Neural cell (in vitro differentiated cells): ENCODE results near the gene ST14. TPM values are rescaled to one million over a fixed set of nuclear protein-coding genes. Genes with fewer than 3 reads are reported as not detected.

Source experiments
- H2AFZ ChIP-seq: fragments of 200-600, 300-800 bp; sonication (generic), shearing (Covaris generic); 2 replicates; pipeline ENCODE4 v1.6.0; 2014; ENCODE audit warnings: low read depth, mild to moderate bottlenecking, antibody characterized with exemption, low read length, moderate library complexity
- H3F3A ChIP-seq: fragments of 200-600 bp; shearing (Covaris generic); 2 replicates; pipeline ENCODE4 v1.6.1; 2016; ENCODE audit warnings: mild to moderate bottlenecking, moderate library complexity, mixed read lengths, antibody characterized with exemption, low read length; ENCODE audit not compliant: insufficient read depth, poor library complexity, severe bottlenecking
- H3K27ac ChIP-seq: fragments of 200-600, 300-800 bp; sonication (generic), shearing (Covaris generic); 2 replicates; pipeline ENCODE4 v1.5.1; 2014; ENCODE audit warnings: mild to moderate bottlenecking, low read length, moderate library complexity
- H3K27me3 ChIP-seq: fragments of 300-800, 200-600 bp; sonication (generic), shearing (Covaris generic); 2 replicates; pipeline ENCODE4 v1.6.0; 2014; ENCODE audit warnings: mild to moderate bottlenecking, low read depth, low read length, moderate library complexity; ENCODE audit not compliant: insufficient read depth
- H3K36me3 ChIP-seq: fragments of 300-800, 200-600 bp; sonication (generic), shearing (Covaris generic); 2 replicates; pipeline ENCODE4 v1.5.1; 2014; ENCODE audit warnings: mild to moderate bottlenecking, antibody characterized with exemption, low read length, moderate library complexity; ENCODE audit not compliant: insufficient read depth
- H3K4me2 ChIP-seq: fragments of 300-800, 200-600 bp; sonication (generic), shearing (Covaris generic); 2 replicates; pipeline ENCODE4 v1.6.0; 2014; ENCODE audit warnings: mild to moderate bottlenecking, low read length
- H3K4me3 ChIP-seq: fragments of 300-800, 200-600 bp; sonication (generic), shearing (Covaris generic); 2 replicates; pipeline ENCODE4 v1.5.1; 2014; ENCODE audit warnings: mild to moderate bottlenecking, low read length, moderate library complexity
- H3K79me2 ChIP-seq: fragments of 200-600 bp; shearing (Covaris generic); replicated peaks from 2 replicates; pipeline ENCODE4 v1.6.0; 2014; ENCODE audit warnings: mild to moderate bottlenecking, low read length, moderate library complexity; ENCODE audit not compliant: insufficient read depth
- H3K9ac ChIP-seq: fragments of 300-800, 200-600 bp; sonication (generic), shearing (Covaris generic); 2 replicates; pipeline ENCODE4 v1.6.1; 2016; ENCODE audit warnings: mild to moderate bottlenecking, low read length, mixed read lengths
- H3K9me2 ChIP-seq: fragments of 200-600 bp; shearing (Covaris generic); 2 replicates; pipeline ENCODE4 v1.6.1; 2016; ENCODE audit warnings: mild to moderate bottlenecking, low read length, mixed read lengths; ENCODE audit not compliant: insufficient read depth
- H3K9me3 ChIP-seq: fragments of 200-600, 300-800 bp; sonication (generic), shearing (Covaris generic); 2 replicates; pipeline ENCODE4 v1.6.1; 2016; ENCODE audit warnings: mild to moderate bottlenecking, mixed run types, low read length, moderate library complexity, mixed read lengths
- H4K20me1 ChIP-seq: fragments of 200-600 bp; shearing (Covaris generic); 2 replicates; pipeline ENCODE4 v1.6.1; 2016; ENCODE audit warnings: mild to moderate bottlenecking, mixed run types; ENCODE audit not compliant: insufficient read depth
- CTCF ChIP-seq: fragments of 450-650 bp; IDR thresholded peaks from 2 replicates; pipeline ENCODE4 v1.5.1; 2014; ENCODE audit warnings: antibody characterized with exemption, mild to moderate bottlenecking, moderate library complexity; ENCODE audit not compliant: poor library complexity, severe bottlenecking
- EP300 ChIP-seq: fragments of 450-650 bp; conservative IDR thresholded peaks from 2 replicates; pipeline ENCODE4 v1.6.1; 2014; ENCODE audit warnings: antibody characterized with exemption, mild to moderate bottlenecking, moderate library complexity; ENCODE audit not compliant: poor library complexity, severe bottlenecking
- EZH2 ChIP-seq: fragments of 200-600, 300-800 bp; shearing (Covaris generic), sonication (generic); IDR thresholded peaks from 2 replicates; pipeline ENCODE4 v1.6.1; 2014; ENCODE audit warnings: antibody characterized with exemption, low read length, borderline replicate concordance, mild to moderate bottlenecking; ENCODE audit not compliant: insufficient read depth, poor library complexity, severe bottlenecking
- MXI1 ChIP-seq: fragments of 450-650 bp; conservative IDR thresholded peaks from 2 replicates; pipeline ENCODE4 v1.6.1; 2014; ENCODE audit warnings: antibody characterized with exemption, mild to moderate bottlenecking; ENCODE audit not compliant: poor library complexity, severe bottlenecking
- POLR2AphosphoS5 ChIP-seq: IDR thresholded peaks from 2 replicates; pipeline ENCODE4 v1.6.1; 2012
- RAD21 ChIP-seq: fragments of 450-650 bp; conservative IDR thresholded peaks from 2 replicates; pipeline ENCODE4 v1.6.1; 2014; ENCODE audit warnings: antibody characterized with exemption, mild to moderate bottlenecking, moderate library complexity
- REST ChIP-seq: IDR thresholded peaks from 2 replicates; pipeline ENCODE4 v1.6.1; 2012; ENCODE audit warnings: borderline replicate concordance
- SMC3 ChIP-seq: fragments of 450-650 bp; conservative IDR thresholded peaks from 2 replicates; pipeline ENCODE4 v1.6.1; 2014; ENCODE audit warnings: antibody characterized with exemption, mild to moderate bottlenecking, moderate library complexity; ENCODE audit not compliant: poor library complexity
- TAF1 ChIP-seq: IDR thresholded peaks from 2 replicates; pipeline ENCODE4 v1.6.1; 2012; ENCODE audit warnings: low read depth
- polyA plus RNA-seq: library from polyadenylated mRNA; depleted of rRNA; stranded (reverse); fragments of >200 nt; gene quantifications from 2 replicates; pipeline ENCODE4 v1.2.3, GENCODE V29; 2014

Gene ST14
- polyA plus RNA-seq, 1 donor from 2014 or later, result not detected

GRCh38 chr11:130214861-130215530, 55.4 kb downstream of the ST14 start (continued):
- TF ChIP-seq CTCF, result no peak

GRCh38 chr11:130215531-130216220, 56.1 kb downstream of the ST14 start:
- H3K9ac ChIP-seq, result no peak overlapping the region

More at GRCh38 chr11:130215531-130216220, 56.1 kb downstream of the ST14 start:
- H3K27me3 ChIP-seq, result no peaks in the 10 kb centered on the region
- TF ChIP-seq EZH2 (no peak), MXI1 (no peak), TAF1 (no peak), REST (no peak), RAD21 (no peak), CTCF (no peak), SMC3 (no peak), EP300 (no peak), POLR2AphosphoS5 (no peak)
- no peak overlapping the region for H3K4me2 ChIP-seq
- H3K36me3 ChIP-seq, result no peaks in the 10 kb centered on the region
- no peaks in the 10 kb centered on the region for H3F3A ChIP-seq
- H3K4me3 ChIP-seq, result no peak overlapping the region
- no peaks in the 10 kb centered on the region for H3K79me2 ChIP-seq
- no peak overlapping the region for H3K27ac ChIP-seq
- no peaks in the 10 kb centered on the region for H3K9me2 ChIP-seq
- no peaks in the 10 kb centered on the region for H4K20me1 ChIP-seq
- no peak overlapping the region for H2AFZ ChIP-seq
- H3K9me3 ChIP-seq, result no peaks in the 10 kb centered on the region
